HCT116 (cell line): ENCODE data around the gene EN2.

Experiments
- ELF1 ChIP-seq: IDR thresholded peaks from 2 replicates; pipeline ENCODE4 v1.6.1; 2012; ENCODE audit warnings: low read depth, borderline replicate concordance
- EZH2 ChIP-seq: fragments of 200-600 bp; sonication (generic); IDR thresholded peaks from 2 replicates; pipeline ENCODE4 v1.6.1; 2017; ENCODE audit warnings: antibody characterized with exemption, mixed run types
- FOSL1 ChIP-seq: IDR thresholded peaks from 2 replicates; pipeline ENCODE4 v1.6.1; 2012; ENCODE audit warnings: low read depth
- POLR2A ChIP-seq: IDR thresholded peaks from 2 replicates; pipeline ENCODE4 v1.7.0; 2011; ENCODE audit warnings: borderline replicate concordance; ENCODE audit not compliant: insufficient read depth, insufficient read length; ENCODE audit errors: extremely low read depth
- POLR2AphosphoS5 ChIP-seq: IDR thresholded peaks from 2 replicates; pipeline ENCODE4 v1.6.1; 2011; ENCODE audit warnings: mild to moderate bottlenecking, low read depth, low read length, moderate library complexity
- RAD21 ChIP-seq: IDR thresholded peaks from 2 replicates; pipeline ENCODE4 v1.6.1; 2012; ENCODE audit warnings: low read depth, mild to moderate bottlenecking
- SIN3A ChIP-seq: IDR thresholded peaks from 2 replicates; pipeline ENCODE4 v1.6.1; 2012; ENCODE audit warnings: low read depth
- YY1 ChIP-seq: IDR thresholded peaks from 2 replicates; pipeline ENCODE4 v1.6.1; 2011; ENCODE audit warnings: low read length, low read depth, moderate library complexity, mild to moderate bottlenecking; ENCODE audit not compliant: insufficient replicate concordance; ENCODE audit errors: extremely low read depth
- TF ChIP-seq, protein P1 (sequence below), 3 experiments: fragments of 200-600 bp in 1 of 3; sonication (generic) in 1 of 3; IDR thresholded peaks in 2 of 3; conservative IDR thresholded peaks in 1 of 3; 2 replicates each; pipeline ENCODE4 v1.5.1; 2012 to 2017; ENCODE audit warnings: low read depth in 2 of 3, low read length in 2 of 3, antibody characterized with exemption in 1 of 3, borderline replicate concordance in 1 of 3, control low read depth in 1 of 3, mild to moderate bottlenecking in 1 of 3, mixed read lengths in 1 of 3, mixed run types in 1 of 3, moderate library complexity in 1 of 3; ENCODE audit not compliant: insufficient read depth in 1 of 3
- TF ChIP-seq, protein P2 (sequence below): IDR thresholded peaks from 2 replicates; pipeline ENCODE4 v1.6.1; 2012; ENCODE audit warnings: low read depth

DNA sequence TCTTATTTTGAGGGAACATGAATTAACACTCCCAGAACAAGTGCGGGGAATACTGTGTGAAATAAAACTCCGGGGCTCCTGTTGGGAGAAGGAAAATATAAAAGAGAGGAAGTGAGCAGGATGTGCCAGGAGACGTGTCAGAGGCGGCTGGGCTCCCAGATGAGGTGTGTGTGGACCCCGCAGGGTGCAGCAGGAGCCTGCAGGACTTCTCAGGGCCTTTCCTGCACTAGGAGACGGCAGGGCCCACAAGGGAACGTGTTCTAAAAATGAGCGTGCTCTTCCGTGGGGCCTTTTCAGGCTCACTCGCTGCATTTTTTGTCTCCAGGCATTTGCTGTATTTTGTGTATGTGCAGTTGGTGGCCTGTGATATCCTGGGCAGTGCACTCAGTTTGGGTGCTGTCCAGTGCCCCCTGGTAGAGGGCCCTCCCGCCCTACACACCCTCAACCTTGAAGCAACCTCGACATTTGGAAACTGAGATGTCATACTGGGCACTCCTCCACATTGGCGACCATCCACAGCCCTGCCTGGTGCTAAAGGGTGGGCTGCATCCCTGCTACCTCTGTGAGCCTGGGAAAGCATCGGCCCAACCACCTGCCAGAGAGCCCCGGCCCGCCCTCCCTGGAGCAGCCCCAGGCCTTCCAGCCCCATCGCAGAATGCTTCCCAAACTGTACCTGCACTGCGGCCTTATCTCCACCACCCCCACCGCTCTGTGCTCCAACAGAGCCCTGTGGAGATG, 35.2 kb upstream of the EN2 start:
- TF ChIP-seq, protein P1, sequence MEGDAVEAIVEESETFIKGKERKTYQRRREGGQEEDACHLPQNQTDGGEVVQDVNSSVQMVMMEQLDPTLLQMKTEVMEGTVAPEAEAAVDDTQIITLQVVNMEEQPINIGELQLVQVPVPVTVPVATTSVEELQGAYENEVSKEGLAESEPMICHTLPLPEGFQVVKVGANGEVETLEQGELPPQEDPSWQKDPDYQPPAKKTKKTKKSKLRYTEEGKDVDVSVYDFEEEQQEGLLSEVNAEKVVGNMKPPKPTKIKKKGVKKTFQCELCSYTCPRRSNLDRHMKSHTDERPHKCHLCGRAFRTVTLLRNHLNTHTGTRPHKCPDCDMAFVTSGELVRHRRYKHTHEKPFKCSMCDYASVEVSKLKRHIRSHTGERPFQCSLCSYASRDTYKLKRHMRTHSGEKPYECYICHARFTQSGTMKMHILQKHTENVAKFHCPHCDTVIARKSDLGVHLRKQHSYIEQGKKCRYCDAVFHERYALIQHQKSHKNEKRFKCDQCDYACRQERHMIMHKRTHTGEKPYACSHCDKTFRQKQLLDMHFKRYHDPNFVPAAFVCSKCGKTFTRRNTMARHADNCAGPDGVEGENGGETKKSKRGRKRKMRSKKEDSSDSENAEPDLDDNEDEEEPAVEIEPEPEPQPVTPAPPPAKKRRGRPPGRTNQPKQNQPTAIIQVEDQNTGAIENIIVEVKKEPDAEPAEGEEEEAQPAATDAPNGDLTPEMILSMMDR (IDR thresholded peaks at IDR 0.05 in 2 of 3, conservative IDR thresholded peaks at IDR 0.05 in 1 of 3; ENCODE audit: borderline replicate concordance in 1 of 3, insufficient read depth in 1 of 3, low read depth in 2 of 3, low read length in 2 of 3): no peak
- TF ChIP-seq YY1 (no peak), FOSL1 (no peak), POLR2AphosphoS5 (no peak), SIN3A (no peak), POLR2A (no peak), EZH2 (no peak), RAD21 (no peak), ELF1 (no peak)
- TF ChIP-seq, protein P2, sequence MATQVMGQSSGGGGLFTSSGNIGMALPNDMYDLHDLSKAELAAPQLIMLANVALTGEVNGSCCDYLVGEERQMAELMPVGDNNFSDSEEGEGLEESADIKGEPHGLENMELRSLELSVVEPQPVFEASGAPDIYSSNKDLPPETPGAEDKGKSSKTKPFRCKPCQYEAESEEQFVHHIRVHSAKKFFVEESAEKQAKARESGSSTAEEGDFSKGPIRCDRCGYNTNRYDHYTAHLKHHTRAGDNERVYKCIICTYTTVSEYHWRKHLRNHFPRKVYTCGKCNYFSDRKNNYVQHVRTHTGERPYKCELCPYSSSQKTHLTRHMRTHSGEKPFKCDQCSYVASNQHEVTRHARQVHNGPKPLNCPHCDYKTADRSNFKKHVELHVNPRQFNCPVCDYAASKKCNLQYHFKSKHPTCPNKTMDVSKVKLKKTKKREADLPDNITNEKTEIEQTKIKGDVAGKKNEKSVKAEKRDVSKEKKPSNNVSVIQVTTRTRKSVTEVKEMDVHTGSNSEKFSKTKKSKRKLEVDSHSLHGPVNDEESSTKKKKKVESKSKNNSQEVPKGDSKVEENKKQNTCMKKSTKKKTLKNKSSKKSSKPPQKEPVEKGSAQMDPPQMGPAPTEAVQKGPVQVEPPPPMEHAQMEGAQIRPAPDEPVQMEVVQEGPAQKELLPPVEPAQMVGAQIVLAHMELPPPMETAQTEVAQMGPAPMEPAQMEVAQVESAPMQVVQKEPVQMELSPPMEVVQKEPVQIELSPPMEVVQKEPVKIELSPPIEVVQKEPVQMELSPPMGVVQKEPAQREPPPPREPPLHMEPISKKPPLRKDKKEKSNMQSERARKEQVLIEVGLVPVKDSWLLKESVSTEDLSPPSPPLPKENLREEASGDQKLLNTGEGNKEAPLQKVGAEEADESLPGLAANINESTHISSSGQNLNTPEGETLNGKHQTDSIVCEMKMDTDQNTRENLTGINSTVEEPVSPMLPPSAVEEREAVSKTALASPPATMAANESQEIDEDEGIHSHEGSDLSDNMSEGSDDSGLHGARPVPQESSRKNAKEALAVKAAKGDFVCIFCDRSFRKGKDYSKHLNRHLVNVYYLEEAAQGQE: no peak
